K562 (cell line): ENCODE results near the gene PEF1. TPM values are rescaled to one million over a fixed set of nuclear protein-coding genes. Genes with fewer than 3 reads are reported as not detected.

ENCODE experiments used
- ATAC-seq: fragments of 200-7000 bp; cut with Tn5 transposase; 3 replicates; pipeline ENCODE4 v1.9.1; 2020; ENCODE audit warnings: moderate library complexity
- BruUV-seq: library from RNA; stranded (reverse); fragments of 400-500 nt; replicated peaks from 2 replicates; lab custom pipeline; 2021; lab: Mats Ljungman, UMichigan
- CTCF ChIA-PET: fragments of 300-600 bp; formaldehyde crosslinking; extraction: SDS; loops from one replicate; lab custom pipeline; 2021; ENCODE audit warnings: low intra/inter-chr PET ratio; lab: Yijun Ruan, JAX
- POLR2A ChIA-PET: fragments of 300-600, 350-650 bp; sonication (Branson Sonifier 250); formaldehyde crosslinking; extraction: SDS; loops from one replicate; lab custom pipeline; 2021; ENCODE audit warnings: antibody characterized with exemption, inconsistent platforms; lab: Yijun Ruan, JAX
- DNase-seq, 4 experiments: peaks; one replicate each; pipeline versions ENCODE4 v3.0.0 to v3.0.0-alpha.2; 2011 to 2018; ENCODE audit warnings: low spot score in 3 of 4, mixed read lengths in 3 of 4; ENCODE audit errors: extremely low read depth in 1 of 4
- FAIRE-seq: peaks from 2 replicates; lab custom pipeline; 2011; peaks lifted over from hg19 to GRCh38; lab: Jason Lieb, UNC
- H2AFZ ChIP-seq: 2 replicates; pipeline ENCODE4 v1.6.0; 2011; ENCODE audit warnings: low read depth, low read length, control low read depth, inconsistent platforms
- H3K27ac ChIP-seq: fragments of 200-600 bp; 3 replicates; pipeline ENCODE4 v1.8.0; 2011; ENCODE audit warnings: low read depth, mild to moderate bottlenecking, control low read depth, inconsistent platforms, low read length, moderate library complexity, mixed read lengths; ENCODE audit errors: extremely low read depth
- H3K27me3 ChIP-seq, 2 experiments: fragments of 300-600 bp in 1 of 2; 2 replicates in 1 of 2; 3 replicates in 1 of 2; pipeline versions ENCODE4 v1.6.0 to v1.8.0; 2011; ENCODE audit warnings: inconsistent platforms in 2 of 2, low read length in 2 of 2, mild to moderate bottlenecking in 1 of 2, mixed read lengths in 1 of 2, moderate library complexity in 1 of 2; ENCODE audit not compliant: control insufficient read depth in 2 of 2, insufficient read depth in 2 of 2
- H3K36me3 ChIP-seq: fragments of 300-600 bp; 3 replicates; pipeline ENCODE4 v1.8.0; 2011; ENCODE audit warnings: mild to moderate bottlenecking, low read length, inconsistent platforms; ENCODE audit not compliant: control insufficient read depth, insufficient read depth
- H3K4me1 ChIP-seq, 2 experiments: fragments of 200-600 bp in 1 of 2; replicated peaks in 1 of 2; 2 replicates in 1 of 2; 3 replicates in 1 of 2; pipeline versions ENCODE4 v1.5.1 to v1.8.0; 2011; ENCODE audit warnings: inconsistent platforms in 2 of 2, low read length in 2 of 2, mild to moderate bottlenecking in 1 of 2, mixed read lengths in 1 of 2, moderate library complexity in 1 of 2; ENCODE audit not compliant: control insufficient read depth in 2 of 2, insufficient read depth in 2 of 2
- H3K4me2 ChIP-seq: 2 replicates; pipeline ENCODE4 v1.6.1; 2011; ENCODE audit warnings: low read length, control low read depth, inconsistent platforms, mixed read lengths; ENCODE audit not compliant: insufficient read depth
- H3K4me3 ChIP-seq: fragments of 200-600 bp; sonication (generic), shearing (Covaris generic); 2 replicates; pipeline ENCODE4 v1.5.1; 2016; ENCODE audit warnings: control low read depth, inconsistent platforms
- H3K79me2 ChIP-seq: fragments of 200-600 bp; 3 replicates; pipeline ENCODE4 v1.8.0; 2011; ENCODE audit warnings: low read length, inconsistent platforms; ENCODE audit not compliant: control insufficient read depth, insufficient read depth
- H3K9ac ChIP-seq, 2 experiments: 2 replicates each; pipeline versions ENCODE4 v1.6.0 to v1.6.1; 2011; ENCODE audit warnings: low read depth in 2 of 2, low read length in 2 of 2, control low read depth in 1 of 2, inconsistent platforms in 1 of 2, mild to moderate bottlenecking in 1 of 2, mixed read lengths in 1 of 2; ENCODE audit not compliant: insufficient read depth in 1 of 2
- H3K9me1 ChIP-seq: one replicate; pipeline ENCODE4 v1.6.0; 2011; ENCODE audit warnings: inconsistent platforms, mild to moderate bottlenecking, low read length, moderate library complexity; ENCODE audit not compliant: control insufficient read depth, insufficient read depth
- H3K9me3 ChIP-seq: replicated peaks from 2 replicates; pipeline ENCODE4 v1.5.1; 2011; ENCODE audit warnings: low read depth, low read length, inconsistent platforms; ENCODE audit not compliant: control insufficient read depth, insufficient read depth
- H4K20me1 ChIP-seq: replicated peaks from 2 replicates; pipeline ENCODE4 v1.6.1; 2011; ENCODE audit warnings: low read length, inconsistent platforms, mixed read lengths; ENCODE audit not compliant: control insufficient read depth, insufficient read depth
- ARID1B ChIP-seq: fragments of 450-650 bp; IDR thresholded peaks from 2 replicates; pipeline ENCODE4 v1.6.1; 2016; ENCODE audit warnings: antibody characterized with exemption, mild to moderate bottlenecking, inconsistent platforms
- FOXA1 ChIP-seq: fragments of 450-650 bp; IDR thresholded peaks from 2 replicates; pipeline ENCODE4 v1.6.1; 2016; ENCODE audit warnings: mild to moderate bottlenecking, borderline replicate concordance
- HOMEZ ChIP-seq: fragments of 250-450 bp; sonication (Bioruptor Pico); IDR thresholded peaks from 2 replicates; pipeline ENCODE4 v1.4.0; 2020; ENCODE audit warnings: mild to moderate bottlenecking, moderate library complexity
- LEF1 ChIP-seq: fragments of 450-650 bp; IDR thresholded peaks from 2 replicates; pipeline ENCODE4 v1.6.1; 2016; ENCODE audit warnings: mild to moderate bottlenecking
- MED1 ChIP-seq: sonication (generic); formaldehyde crosslinking; IDR thresholded peaks from 2 replicates; pipeline ENCODE4 v1.8.1; 2023; ENCODE audit warnings: missing genetic modification reagents, borderline replicate concordance
- MTA2 ChIP-seq: fragments of 450-650 bp; IDR thresholded peaks from 2 replicates; pipeline ENCODE4 v1.6.1; 2016; ENCODE audit warnings: low read depth
- NUFIP1 ChIP-seq: fragments of 450-650 bp; IDR thresholded peaks from 2 replicates; pipeline ENCODE4 v1.6.1; 2018; ENCODE audit not compliant: partially characterized antibody
- POLR3A ChIP-seq: IDR thresholded peaks from 2 replicates; pipeline ENCODE4 v1.6.1; 2011; ENCODE audit warnings: borderline replicate concordance, mild to moderate bottlenecking, moderate library complexity; ENCODE audit not compliant: insufficient read length, insufficient read depth; ENCODE audit errors: extremely low read depth
- RREB1 ChIP-seq: fragments of 250-450 bp; sonication (Bioruptor Pico); IDR thresholded peaks from 2 replicates; pipeline ENCODE4 v1.4.0; 2020
- SNIP1 ChIP-seq: fragments of 450-650 bp; IDR thresholded peaks from 2 replicates; pipeline ENCODE4 v1.7.1; 2017; ENCODE audit warnings: low read depth, mild to moderate bottlenecking
- SNRNP70 ChIP-seq: fragments of 200-400 bp; formaldehyde crosslinking; optimal IDR thresholded peaks from 2 replicates; pipeline ENCODE3; 2017; ENCODE audit warnings: low read depth, low read length
- ZNF398 ChIP-seq: fragments of 250-450 bp; sonication (Bioruptor Pico); IDR thresholded peaks from 2 replicates; pipeline ENCODE4 v1.8.0; 2021; ENCODE audit warnings: moderate library complexity, mild to moderate bottlenecking, inconsistent platforms
- ZNF696 ChIP-seq: fragments of 250-450 bp; sonication (Bioruptor Pico); conservative IDR thresholded peaks from 2 replicates; pipeline ENCODE4 v1.4.0; 2020; ENCODE audit warnings: mild to moderate bottlenecking, moderate library complexity
- WGBS: fragments of 100-300 bp; shearing (Covaris generic); methylation state at CpG from one replicate; pipeline ENCODE4 v1.1.6; 2016; ENCODE audit warnings: low coverage, mixed read lengths; ENCODE audit not compliant: insufficient coverage; ENCODE audit errors: missing lambda C conversion rate; 5-methylcytosine and 5-hydroxymethylcytosine counted together
- in situ Hi-C: fragments of 300-500 bp; cut with MboI; formaldehyde crosslinking; loops from 4 replicates; pipeline ENCODE4 v1.15.0; 2018; ENCODE audit warnings: inconsistent platforms, mixed read lengths
- intact Hi-C: fragments of 100-400 bp; cut with micrococcal nuclease; formaldehyde crosslinking; loops from 2 replicates; pipeline ENCODE4 v1.14.2; 2022
- polyA plus RNA-seq, 8 experiments: library from polyadenylated mRNA; depleted of rRNA in 4 of 8; stranded (reverse) in 5 of 8; unstranded in 3 of 8; fragments of >200 nt; fragmentation: Nextera tagmentation in 2 of 8; fragmentation: Illumina TruSeq in 1 of 8; extraction: Ambion mirVana in 2 of 8; extraction: Trizol in 1 of 8; gene quantifications; 2 replicates each; pipeline versions ENCODE4 v1.2.1 to v1.2.3, GENCODE V29; 2011 to 2014; ENCODE audit warnings: inconsistent platforms in 1 of 8, missing spikeins in 1 of 8
- total RNA-seq, 7 experiments: library from RNA; depleted of rRNA in 6 of 7; stranded (reverse); fragments of >200 nt in 6 of 7; fragmentation: Illumina TruSeq in 2 of 7; extraction: Trizol in 2 of 7; gene quantifications; 2 replicates each; pipeline versions ENCODE4 v1.2.1 to v1.2.3, GENCODE V29; 2011 to 2021; ENCODE audit warnings: low replicate concordance in 1 of 7

PEF1 gene
- total and polyA plus RNA-seq, 9 of the 15 experiments (the other 6 are each of a cell fraction or from before 2014, with no cell fraction given): 26.3 to 95.5 (median 61.9) TPM

GRCh38 chr1:31642897-31643296, 1.8 kb downstream of the PEF1 start (continued):
- TF ChIP-seq RREB1 (CRISPR knock-in tag) (no peak), NUFIP1 (no peak)

- DNase-seq: no peak
- no peak for FAIRE-seq
- ATAC-seq: no peak
- in situ Hi-C loops: no loop called here
- Histone ChIP-seq H3K4me1 (peaks cover 0 to 16% of the 10 kb centered on the region in 2 experiments; a peak in 3 of 5 replicates), H3K4me3 (no peak overlapping the region), H3K9me1 (no peaks in the 10 kb centered on the region), H3K79me2 (peaks cover 54% of the 10 kb centered on the region), H3K9ac (no peak overlapping the region), H3K4me2 (no peak overlapping the region), H3K36me3 (no peaks in the 10 kb centered on the region; the same call in 2 of the 3 replicates), H3K27me3 (no peaks in the 10 kb centered on the region), H3K27ac (no peak overlapping the region), H2AFZ (no peak overlapping the region), H4K20me1 (no peaks in the 10 kb centered on the region; the same call in 1 of the 2 replicates), H3K9me3 (no peaks in the 10 kb centered on the region)
- ChIA-PET CTCF (no interaction called here), POLR2A (interaction anchor here (0.6 to 1.2 kb wide), 4 partner anchors 9 to 106 kb away, joined by 3 read pairs; no protein-coding TSS in a partner anchor)
- no TSS peak for BruUV-seq
- 86% methylated on average over 4 of the region's 4 CpGs for WGBS
- intact Hi-C loops: loop anchor here (10.0 kb wide), 1 partner anchor 312 kb away; no protein-coding TSS in a partner anchor
- TF ChIP-seq MED1 (no peak), HOMEZ (CRISPR knock-in tag) (no peak), FOXA1 (no peak), ARID1B (no peak), ZNF398 (CRISPR knock-in tag) (no peak), MTA2 (no peak), LEF1 (no peak), POLR3A (no peak), SNIP1 (no peak), SNRNP70 (no peak), ZNF696 (no peak)
Observed at GRCh38 chr1:31642366-31642765, 2.3 kb downstream of the PEF1 start.
